SU-DHL-6 (cell line): Measurements from ENCODE around the gene ARHGEF16.

Experiments
- CTCF ChIP-seq: fragments of 200-600 bp; sonication (generic); IDR thresholded peaks from one replicate; pipeline ENCODE4 v1.5.1; 2017; ENCODE audit warnings: antibody characterized with exemption, mild to moderate bottlenecking, low read length, moderate library complexity; ENCODE audit not compliant: insufficient read depth, poor library complexity, severe bottlenecking
- EZH2phosphoT487 ChIP-seq: fragments of 200-600 bp; sonication (generic), shearing (Covaris generic); conservative IDR thresholded peaks from 2 replicates; pipeline ENCODE4 v1.6.1; 2018; ENCODE audit warnings: mild to moderate bottlenecking, antibody characterized with exemption, low read length, moderate library complexity, mixed read lengths

- TF ChIP-seq CTCF (no peak), EZH2phosphoT487 (no peak)
These were observed 1.4 kb downstream of the ARHGEF16 start for GRCh38 chr1:3455670-3456448.
